HEK293T (cell line): Measurements from ENCODE around the gene GGCT.
"Not testable (repeated sequence)": the region's sequence is repeated elsewhere in the genome, so short reads cannot be mapped to it uniquely, and the experiment has no call there.

ENCODE experiments used
- CTCF ChIA-PET: fragments of 350-600 bp; formaldehyde crosslinking; extraction: SDS; loops from one replicate; lab custom pipeline; 2021; ENCODE audit warnings: antibody characterized with exemption, inconsistent platforms; lab: Yijun Ruan, JAX
- POLR2A ChIA-PET: fragments of 350-600 bp; formaldehyde crosslinking; extraction: SDS; loops from one replicate; lab custom pipeline; 2020; ENCODE audit warnings: antibody characterized with exemption, inconsistent platforms; lab: Yijun Ruan, JAX
- DNase-seq: peaks from one replicate; pipeline ENCODE4 v3.0.0; 2012; ENCODE audit warnings: mixed read lengths; ENCODE audit errors: extremely low spot score
- ARNT ChIP-seq: fragments of 450-650 bp; IDR thresholded peaks from 2 replicates; pipeline ENCODE4 v1.6.1; 2017; ENCODE audit warnings: mild to moderate bottlenecking
- BHLHE40 ChIP-seq: fragments of 450-650 bp; IDR thresholded peaks from 2 replicates; pipeline ENCODE4 v1.6.1; 2016; ENCODE audit warnings: mild to moderate bottlenecking, moderate library complexity, borderline replicate concordance
- ELF4 ChIP-seq: fragments of 450-650 bp; IDR thresholded peaks from 2 replicates; pipeline ENCODE4 v1.6.1; 2017; ENCODE audit warnings: antibody characterized with exemption
- FOXA1 ChIP-seq: fragments of 450-650 bp; IDR thresholded peaks from 2 replicates; pipeline ENCODE4 v1.6.1; 2016; ENCODE audit warnings: mild to moderate bottlenecking
- FOXK2 ChIP-seq: fragments of 450-650 bp; IDR thresholded peaks from 2 replicates; pipeline ENCODE4 v1.6.1; 2016; ENCODE audit warnings: mild to moderate bottlenecking
- FOXM1 ChIP-seq: fragments of 450-650 bp; IDR thresholded peaks from 2 replicates; pipeline ENCODE4 v1.6.1; 2017; ENCODE audit warnings: mild to moderate bottlenecking, borderline replicate concordance
- LEF1 ChIP-seq: fragments of 450-650 bp; IDR thresholded peaks from 2 replicates; pipeline ENCODE4 v1.6.1; 2017; ENCODE audit warnings: mild to moderate bottlenecking, borderline replicate concordance
- NFRKB ChIP-seq: fragments of 450-650 bp; IDR thresholded peaks from 2 replicates; pipeline ENCODE4 v1.6.1; 2016; ENCODE audit warnings: mild to moderate bottlenecking, moderate library complexity
- PKNOX1 ChIP-seq: fragments of 450-650 bp; IDR thresholded peaks from 2 replicates; pipeline ENCODE4 v1.6.1; 2016
- SP1 ChIP-seq: fragments of 450-650 bp; IDR thresholded peaks from 2 replicates; pipeline ENCODE4 v1.6.1; 2017
- SUZ12 ChIP-seq: fragments of 450-650 bp; IDR thresholded peaks from 2 replicates; pipeline ENCODE4 v1.6.1; 2016; ENCODE audit warnings: mild to moderate bottlenecking
- TARDBP ChIP-seq: fragments of 450-650 bp; IDR thresholded peaks from 2 replicates; pipeline ENCODE4 v1.6.1; 2016
- ZNF384 ChIP-seq: fragments of 450-650 bp; IDR thresholded peaks from 2 replicates; pipeline ENCODE4 v1.6.1; 2016

GGCT gene

GRCh38 chr7:30511973-30512662, 7.5 kb upstream of the GGCT start:
- TF ChIP-seq PKNOX1 (peak; percentile 40; the same call in 1 of the 2 replicates), FOXM1 (no peak), SUZ12 (no peak)
- no peak for DNase-seq
- ChIA-PET CTCF (interaction anchor here (0.6 to 0.9 kb wide), 2 partner anchors 52 to 532 kb away, joined by 3 read pairs; no protein-coding TSS in a partner anchor), POLR2A (no interaction called here)

- CTCF ChIA-PET, result no interaction called here
- no peak for TF ChIP-seq BHLHE40
- TF ChIP-seq ARNT, result no peak
- no peak for TF ChIP-seq FOXA1
- no peak for TF ChIP-seq FOXK2
- TF ChIP-seq NFRKB, result no peak
- no peak for TF ChIP-seq SUZ12
- TF ChIP-seq LEF1, result no peak
- no peak for TF ChIP-seq ELF4
- no peak for TF ChIP-seq SP1
- no peak for TF ChIP-seq ZNF384
- no peak for TF ChIP-seq TARDBP
- DNase-seq, result no peak
- POLR2A ChIA-PET, result no interaction called here
These were observed 6.9 kb upstream of the GGCT start for GRCh38 chr7:30511494-30511893.

- no peak for TF ChIP-seq FOXM1
- CTCF ChIA-PET, result interaction anchor here (1.5 kb wide), 1 partner anchor 9 kb away, joined by 5 read pairs; no protein-coding TSS in a partner anchor
- POLR2A ChIA-PET, result no interaction called here
- peak; percentile 28 for DNase-seq
These were observed 5.8 kb upstream of the GGCT start for GRCh38 chr7:30510124-30511075.

- CTCF ChIA-PET, result interaction anchor here (0.6 kb wide), 1 partner anchor 55 kb away, joined by 3 read pairs; no protein-coding TSS in a partner anchor
- DNase-seq, POLR2A ChIA-PET: not testable (repeated sequence)
These were observed 4.7 kb upstream of the GGCT start for GRCh38 chr7:30509171-30509857.

- ChIA-PET CTCF (interaction anchor here (0.6 to 1.2 kb wide), 2 partner anchors 30 to 57 kb away, joined by 3 to 6 read pairs; no protein-coding TSS in a partner anchor), POLR2A (interaction anchor here (1.1 kb wide), 1 partner anchor 29 kb away, joined by 3 read pairs; no protein-coding TSS in a partner anchor)
- DNase-seq, result not testable (repeated sequence)
These were observed 2.8 kb upstream of the GGCT start for GRCh38 chr7:30507346-30507900.

- POLR2A ChIA-PET, result no interaction called here
- DNase-seq, result no peak
- no peak for TF ChIP-seq TARDBP
- CTCF ChIA-PET, result no interaction called here
These were observed 607 bp upstream of the GGCT start for GRCh38 chr7:30505174-30505697.

- peak; percentile 37; the same call in 1 of the 2 replicates for TF ChIP-seq ZNF384
- TF ChIP-seq SUZ12, result no peak
- no peak for DNase-seq
- POLR2A ChIA-PET, result interaction anchor here (1.9 kb wide), 1 partner anchor 25 kb away, joined by 4 read pairs; the partner anchor contains the start of gene NOD1
- CTCF ChIA-PET, result no interaction called here
These were observed 1.1 kb downstream of the GGCT start for GRCh38 chr7:30503274-30504212.
